HepG2 (cell line): ENCODE results near the gene EXO1. TPM values are rescaled to one million over a fixed set of nuclear protein-coding genes. Genes with fewer than 3 reads are reported as not detected.

ENCODE experiments used
- ATF7 ChIP-seq, 2 experiments: fragments of 450-650 bp in 1 of 2; sonication (generic) in 1 of 2; formaldehyde crosslinking in 1 of 2; IDR thresholded peaks; 2 replicates each; pipeline versions ENCODE4 v1.4.0 to v1.6.1; 2016 to 2020; ENCODE audit warnings: antibody characterized with exemption in 1 of 2, mild to moderate bottlenecking in 1 of 2, missing genetic modification reagents in 1 of 2
- CEBPB ChIP-seq: IDR thresholded peaks from 2 replicates; pipeline ENCODE4 v1.6.1; 2011; ENCODE audit warnings: low read depth, low read length, improper control_type of control experiment, borderline replicate concordance
- HNRNPL ChIP-seq: fragments of 200-400 bp; formaldehyde crosslinking; IDR thresholded peaks from 2 replicates; pipeline ENCODE4 v1.6.1; 2017; ENCODE audit warnings: mild to moderate bottlenecking, low read depth, low read length
- KMT2A ChIP-seq: sonication (generic); formaldehyde crosslinking; IDR thresholded peaks from 2 replicates; pipeline ENCODE4 v1.4.0; 2020; ENCODE audit warnings: missing genetic modification reagents
- RAD51 ChIP-seq: fragments of 450-650 bp; IDR thresholded peaks from 2 replicates; pipeline ENCODE4 v1.6.1; 2016; ENCODE audit warnings: borderline replicate concordance
- SMAD3 ChIP-seq: sonication (generic); formaldehyde crosslinking; IDR thresholded peaks from 2 replicates; pipeline ENCODE4 v1.4.0; 2020; ENCODE audit warnings: missing genetic modification reagents
- TBX2 ChIP-seq: sonication (generic); formaldehyde crosslinking; IDR thresholded peaks from 2 replicates; pipeline ENCODE4 v1.5.0; 2020; ENCODE audit warnings: missing genetic modification reagents, mild to moderate bottlenecking, borderline replicate concordance
- ZBTB7B ChIP-seq: sonication (generic); formaldehyde crosslinking; IDR thresholded peaks from 2 replicates; pipeline ENCODE4 v1.4.0; 2020; ENCODE audit warnings: missing genetic modification reagents
- ZNF547 ChIP-seq: sonication (generic); formaldehyde crosslinking; IDR thresholded peaks from 2 replicates; pipeline ENCODE4 v1.5.1; 2020; ENCODE audit warnings: mild to moderate bottlenecking, missing genetic modification reagents
- polyA plus RNA-seq, 8 experiments: library from polyadenylated mRNA; depleted of rRNA in 3 of 8; stranded (reverse) in 7 of 8; unstranded in 1 of 8; fragments of >200 nt; fragmentation: Illumina TruSeq in 4 of 8; extraction: Trizol in 4 of 8; gene quantifications; 2 replicates each; pipeline versions ENCODE4 v1.2.1 to v1.2.3, GENCODE V29; 2011 to 2016; ENCODE audit warnings: low read depth in 4 of 8, missing spikeins in 1 of 8, mixed read lengths in 1 of 8; ENCODE audit not compliant: insufficient read depth in 1 of 8
- total RNA-seq, 5 experiments: library from RNA; depleted of rRNA; stranded (reverse); fragments of >200 nt; fragmentation: Illumina TruSeq; extraction: Trizol; gene quantifications; 2 replicates each; pipeline ENCODE4 v1.2.3, GENCODE V29; 2016; ENCODE audit warnings: low read depth in 1 of 5
- TF ChIP-seq, protein P1 (sequence below): sonication (generic); formaldehyde crosslinking; IDR thresholded peaks from 2 replicates; pipeline ENCODE4 v1.4.0; 2020; ENCODE audit warnings: missing genetic modification reagents
- TF ChIP-seq, protein P2 (sequence below): sonication (generic); formaldehyde crosslinking; IDR thresholded peaks from 2 replicates; pipeline ENCODE4 v1.4.0; 2020; ENCODE audit warnings: missing genetic modification reagents
- TF ChIP-seq, protein P3 (sequence below): sonication (generic); formaldehyde crosslinking; IDR thresholded peaks from 2 replicates; pipeline ENCODE4 v1.4.0; 2020; ENCODE audit warnings: mild to moderate bottlenecking, missing genetic modification reagents
- TF ChIP-seq, protein P4 (sequence below): sonication (generic); formaldehyde crosslinking; IDR thresholded peaks from 2 replicates; pipeline ENCODE4 v1.5.0; 2020; ENCODE audit warnings: mild to moderate bottlenecking, missing genetic modification reagents
- TF ChIP-seq, protein P5 (sequence below): sonication (generic); formaldehyde crosslinking; IDR thresholded peaks from 2 replicates; pipeline ENCODE4 v1.4.0; 2020; ENCODE audit warnings: mild to moderate bottlenecking, missing genetic modification reagents

Gene EXO1
- total and polyA plus RNA-seq, 2 of the 13 experiments (the other 11 are each of a cell fraction or from before 2014, with no cell fraction given) = 3.2 to 26.1 TPM

DNA sequence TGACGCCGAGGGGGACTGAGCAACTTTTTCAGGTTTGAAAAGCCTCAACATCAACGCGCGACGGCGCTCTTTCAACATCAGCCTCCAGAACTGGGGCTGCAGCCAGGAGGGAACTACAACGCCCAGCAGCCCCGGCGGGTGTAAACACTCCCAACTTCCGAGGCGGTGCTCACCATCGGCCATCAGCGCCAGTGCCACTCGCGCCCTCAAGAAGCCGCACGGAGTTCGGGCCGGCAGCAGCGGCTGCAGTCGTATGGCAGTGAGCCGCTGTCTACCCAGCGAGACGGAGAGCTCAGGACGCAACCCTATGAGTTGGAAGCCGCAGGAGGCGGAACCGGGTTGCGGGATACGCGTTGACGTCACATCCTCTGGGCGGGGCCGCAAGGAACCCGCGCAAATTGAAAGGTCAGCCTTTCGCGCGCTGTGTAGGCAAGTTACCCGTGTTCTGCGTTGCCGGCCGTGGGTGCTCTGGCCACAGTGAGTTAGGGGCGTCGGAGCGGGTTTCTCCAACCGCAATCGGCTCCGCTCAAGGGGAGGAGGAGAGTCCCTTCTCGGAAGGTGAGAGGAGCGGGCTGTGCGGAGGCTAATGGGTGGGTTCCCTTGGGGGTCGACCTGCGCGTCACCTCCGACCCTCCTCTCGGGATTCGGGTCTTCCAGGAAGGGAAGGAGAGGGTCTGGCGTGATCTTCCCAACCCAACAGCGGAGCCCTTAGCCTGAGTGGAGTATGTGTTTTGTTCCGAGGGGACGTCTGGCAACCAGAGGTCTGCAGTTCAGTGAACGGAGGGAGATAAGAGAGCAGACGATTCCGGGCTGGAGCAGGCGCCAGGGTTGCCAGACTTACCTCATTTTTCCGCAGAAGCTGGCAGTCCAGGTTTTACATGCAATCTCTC lies at the start of gene EXO1 (continued):
- peak; percentile 47; the same call in 1 of the 2 replicates for TF ChIP-seq CEBPB
- TF ChIP-seq KMT2A = peak; percentile 89
- TF ChIP-seq, protein P1, sequence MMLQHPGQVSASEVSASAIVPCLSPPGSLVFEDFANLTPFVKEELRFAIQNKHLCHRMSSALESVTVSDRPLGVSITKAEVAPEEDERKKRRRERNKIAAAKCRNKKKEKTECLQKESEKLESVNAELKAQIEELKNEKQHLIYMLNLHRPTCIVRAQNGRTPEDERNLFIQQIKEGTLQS (CRISPR knock-in tag) = peak; percentile 12; the same call in 1 of the 2 replicates
- TF ChIP-seq, protein P2, sequence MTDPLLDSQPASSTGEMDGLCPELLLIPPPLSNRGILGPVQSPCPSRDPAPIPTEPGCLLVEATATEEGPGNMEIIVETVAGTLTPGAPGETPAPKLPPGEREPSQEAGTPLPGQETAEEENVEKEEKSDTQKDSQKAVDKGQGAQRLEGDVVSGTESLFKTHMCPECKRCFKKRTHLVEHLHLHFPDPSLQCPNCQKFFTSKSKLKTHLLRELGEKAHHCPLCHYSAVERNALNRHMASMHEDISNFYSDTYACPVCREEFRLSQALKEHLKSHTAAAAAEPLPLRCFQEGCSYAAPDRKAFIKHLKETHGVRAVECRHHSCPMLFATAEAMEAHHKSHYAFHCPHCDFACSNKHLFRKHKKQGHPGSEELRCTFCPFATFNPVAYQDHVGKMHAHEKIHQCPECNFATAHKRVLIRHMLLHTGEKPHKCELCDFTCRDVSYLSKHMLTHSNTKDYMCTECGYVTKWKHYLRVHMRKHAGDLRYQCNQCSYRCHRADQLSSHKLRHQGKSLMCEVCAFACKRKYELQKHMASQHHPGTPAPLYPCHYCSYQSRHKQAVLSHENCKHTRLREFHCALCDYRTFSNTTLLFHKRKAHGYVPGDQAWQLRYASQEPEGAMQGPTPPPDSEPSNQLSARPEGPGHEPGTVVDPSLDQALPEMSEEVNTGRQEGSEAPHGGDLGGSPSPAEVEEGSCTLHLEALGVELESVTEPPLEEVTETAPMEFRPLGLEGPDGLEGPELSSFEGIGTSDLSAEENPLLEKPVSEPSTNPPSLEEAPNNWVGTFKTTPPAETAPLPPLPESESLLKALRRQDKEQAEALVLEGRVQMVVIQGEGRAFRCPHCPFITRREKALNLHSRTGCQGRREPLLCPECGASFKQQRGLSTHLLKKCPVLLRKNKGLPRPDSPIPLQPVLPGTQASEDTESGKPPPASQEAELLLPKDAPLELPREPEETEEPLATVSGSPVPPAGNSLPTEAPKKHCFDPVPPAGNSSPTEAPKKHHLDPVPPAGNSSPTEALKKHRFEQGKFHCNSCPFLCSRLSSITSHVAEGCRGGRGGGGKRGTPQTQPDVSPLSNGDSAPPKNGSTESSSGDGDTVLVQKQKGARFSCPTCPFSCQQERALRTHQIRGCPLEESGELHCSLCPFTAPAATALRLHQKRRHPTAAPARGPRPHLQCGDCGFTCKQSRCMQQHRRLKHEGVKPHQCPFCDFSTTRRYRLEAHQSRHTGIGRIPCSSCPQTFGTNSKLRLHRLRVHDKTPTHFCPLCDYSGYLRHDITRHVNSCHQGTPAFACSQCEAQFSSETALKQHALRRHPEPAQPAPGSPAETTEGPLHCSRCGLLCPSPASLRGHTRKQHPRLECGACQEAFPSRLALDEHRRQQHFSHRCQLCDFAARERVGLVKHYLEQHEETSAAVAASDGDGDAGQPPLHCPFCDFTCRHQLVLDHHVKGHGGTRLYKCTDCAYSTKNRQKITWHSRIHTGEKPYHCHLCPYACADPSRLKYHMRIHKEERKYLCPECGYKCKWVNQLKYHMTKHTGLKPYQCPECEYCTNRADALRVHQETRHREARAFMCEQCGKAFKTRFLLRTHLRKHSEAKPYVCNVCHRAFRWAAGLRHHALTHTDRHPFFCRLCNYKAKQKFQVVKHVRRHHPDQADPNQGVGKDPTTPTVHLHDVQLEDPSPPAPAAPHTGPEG = 0 out of 2 replicates have a peak, but pooled peaks have one; percentile 34
- TF ChIP-seq TBX2 = peak; percentile 69
- TF ChIP-seq RAD51 = no peak
- 0 out of 2 replicates have a peak, but pooled peaks have one; percentile 30 for TF ChIP-seq ATF7 (IDR thresholded peaks at IDR 0.05)
- TF ChIP-seq ATF7 (CRISPR knock-in tag; IDR thresholded peaks at IDR 0.05) = peak; percentile 40; the same call in 1 of the 2 replicates
- TF ChIP-seq SMAD3 = no peak
- TF ChIP-seq ZBTB7B (CRISPR knock-in tag) = no peak
- no peak for TF ChIP-seq HNRNPL
- 0 out of 2 replicates have a peak, but pooled peaks have one; percentile 28 for TF ChIP-seq ZNF547 (CRISPR knock-in tag)
- TF ChIP-seq, protein P3, sequence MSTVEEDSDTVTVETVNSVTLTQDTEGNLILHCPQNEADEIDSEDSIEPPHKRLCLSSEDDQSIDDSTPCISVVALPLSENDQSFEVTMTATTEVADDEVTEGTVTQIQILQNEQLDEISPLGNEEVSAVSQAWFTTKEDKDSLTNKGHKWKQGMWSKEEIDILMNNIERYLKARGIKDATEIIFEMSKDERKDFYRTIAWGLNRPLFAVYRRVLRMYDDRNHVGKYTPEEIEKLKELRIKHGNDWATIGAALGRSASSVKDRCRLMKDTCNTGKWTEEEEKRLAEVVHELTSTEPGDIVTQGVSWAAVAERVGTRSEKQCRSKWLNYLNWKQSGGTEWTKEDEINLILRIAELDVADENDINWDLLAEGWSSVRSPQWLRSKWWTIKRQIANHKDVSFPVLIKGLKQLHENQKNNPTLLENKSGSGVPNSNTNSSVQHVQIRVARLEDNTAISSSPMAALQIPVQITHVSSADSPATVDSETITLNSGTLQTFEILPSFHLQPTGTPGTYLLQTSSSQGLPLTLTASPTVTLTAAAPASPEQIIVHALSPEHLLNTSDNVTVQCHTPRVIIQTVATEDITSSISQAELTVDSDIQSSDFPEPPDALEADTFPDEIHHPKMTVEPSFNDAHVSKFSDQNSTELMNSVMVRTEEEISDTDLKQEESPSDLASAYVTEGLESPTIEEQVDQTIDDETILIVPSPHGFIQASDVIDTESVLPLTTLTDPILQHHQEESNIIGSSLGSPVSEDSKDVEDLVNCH = no peak
- TF ChIP-seq, protein P4, sequence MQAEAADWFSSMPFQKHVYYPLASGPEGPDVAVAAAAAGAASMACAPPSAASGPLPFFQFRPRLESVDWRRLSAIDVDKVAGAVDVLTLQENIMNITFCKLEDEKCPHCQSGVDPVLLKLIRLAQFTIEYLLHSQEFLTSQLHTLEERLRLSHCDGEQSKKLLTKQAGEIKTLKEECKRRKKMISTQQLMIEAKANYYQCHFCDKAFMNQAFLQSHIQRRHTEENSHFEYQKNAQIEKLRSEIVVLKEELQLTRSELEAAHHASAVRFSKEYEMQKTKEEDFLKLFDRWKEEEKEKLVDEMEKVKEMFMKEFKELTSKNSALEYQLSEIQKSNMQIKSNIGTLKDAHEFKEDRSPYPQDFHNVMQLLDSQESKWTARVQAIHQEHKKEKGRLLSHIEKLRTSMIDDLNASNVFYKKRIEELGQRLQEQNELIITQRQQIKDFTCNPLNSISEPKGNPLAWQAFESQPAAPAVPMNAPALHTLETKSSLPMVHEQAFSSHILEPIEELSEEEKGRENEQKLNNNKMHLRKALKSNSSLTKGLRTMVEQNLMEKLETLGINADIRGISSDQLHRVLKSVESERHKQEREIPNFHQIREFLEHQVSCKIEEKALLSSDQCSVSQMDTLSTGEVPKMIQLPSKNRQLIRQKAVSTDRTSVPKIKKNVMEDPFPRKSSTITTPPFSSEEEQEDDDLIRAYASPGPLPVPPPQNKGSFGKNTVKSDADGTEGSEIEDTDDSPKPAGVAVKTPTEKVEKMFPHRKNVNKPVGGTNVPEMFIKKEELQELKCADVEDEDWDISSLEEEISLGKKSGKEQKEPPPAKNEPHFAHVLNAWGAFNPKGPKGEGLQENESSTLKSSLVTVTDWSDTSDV (CRISPR knock-in tag) = no peak; the same call in 1 of the 2 replicates
- TF ChIP-seq, protein P5, sequence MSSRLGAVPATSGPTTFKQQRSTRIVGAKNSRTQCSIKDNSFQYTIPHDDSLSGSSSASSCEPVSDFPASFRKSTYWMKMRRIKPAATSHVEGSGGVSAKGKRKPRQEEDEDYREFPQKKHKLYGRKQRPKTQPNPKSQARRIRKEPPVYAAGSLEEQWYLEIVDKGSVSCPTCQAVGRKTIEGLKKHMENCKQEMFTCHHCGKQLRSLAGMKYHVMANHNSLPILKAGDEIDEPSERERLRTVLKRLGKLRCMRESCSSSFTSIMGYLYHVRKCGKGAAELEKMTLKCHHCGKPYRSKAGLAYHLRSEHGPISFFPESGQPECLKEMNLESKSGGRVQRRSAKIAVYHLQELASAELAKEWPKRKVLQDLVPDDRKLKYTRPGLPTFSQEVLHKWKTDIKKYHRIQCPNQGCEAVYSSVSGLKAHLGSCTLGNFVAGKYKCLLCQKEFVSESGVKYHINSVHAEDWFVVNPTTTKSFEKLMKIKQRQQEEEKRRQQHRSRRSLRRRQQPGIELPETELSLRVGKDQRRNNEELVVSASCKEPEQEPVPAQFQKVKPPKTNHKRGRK = no peak; the same call in 1 of the 2 replicates
